Measurements from ENCODE around the gene COL4A2.

GRCh38 chr13:110294146-110294545 is 12.9 kb upstream of the COL4A2 start:
- TF ChIP-seq CTCF (IDR thresholded peaks at IDR 0.05) (no peak), POLR2A (IDR thresholded peaks at IDR 0.05) (no peak)
